Erythroblast (primary cell): ENCODE results near the gene HDAC4.

Source experiments
- GATA1 ChIP-seq: IDR thresholded peaks from 2 replicates; pipeline ENCODE4 v1.6.1; 2011; ENCODE audit warnings: low read depth, mild to moderate bottlenecking, control low read depth, low read length, moderate library complexity
- POLR2A ChIP-seq: IDR thresholded peaks from 2 replicates; pipeline ENCODE4 v1.6.1; 2011; ENCODE audit warnings: mild to moderate bottlenecking, low read length

DNA sequence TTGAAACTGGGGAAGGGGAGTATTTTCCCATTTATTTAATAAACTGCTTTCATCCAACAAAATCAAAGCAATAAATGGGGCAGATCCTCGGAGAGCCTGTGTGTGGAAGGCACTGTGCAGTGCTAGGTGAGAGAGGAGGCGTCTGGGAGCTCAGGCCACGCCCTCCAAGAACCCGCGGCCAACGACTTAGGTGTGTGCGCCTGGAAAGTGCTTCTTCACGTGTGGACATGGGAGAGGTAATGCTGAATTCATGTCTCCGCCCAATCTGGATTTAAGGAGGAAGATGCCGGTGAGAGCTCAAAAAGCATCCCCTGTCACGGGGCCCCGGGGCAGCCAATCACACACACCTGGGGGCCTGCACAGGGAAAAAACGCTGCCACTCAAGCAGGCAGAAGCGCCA lies 77.4 kb downstream of the HDAC4 start:
- TF ChIP-seq POLR2A (no peak), GATA1 (no peak)
